Gastroesophageal sphincter (tissue), 3 donors: ENCODE data around the gene ZBTB22.

Source experiments
- POLR2A ChIP-seq, 2 donors: fragments of 450-650 bp; IDR thresholded peaks; one replicate each; pipeline ENCODE4 v1.6.1; 2017; ENCODE audit warnings: antibody characterized with exemption in 2 of 2, mild to moderate bottlenecking in 2 of 2, moderate library complexity in 1 of 2
- POLR2AphosphoS5 ChIP-seq: sonication (generic); formaldehyde crosslinking; IDR thresholded peaks from one replicate; pipeline ENCODE4 v1.6.1; 2017; ENCODE audit warnings: antibody characterized with exemption
- TF ChIP-seq, protein P1 (sequence below), 4 experiments: fragments of 200-600 bp in 2 of 4; fragments of 450-650 bp in 2 of 4; sonication (generic) in 1 of 4; IDR thresholded peaks; one replicate each; pipeline ENCODE4 v1.5.1; 2017 to 2019; ENCODE audit warnings: antibody characterized with exemption in 4 of 4, mild to moderate bottlenecking in 2 of 4, moderate library complexity in 2 of 4

DNA sequence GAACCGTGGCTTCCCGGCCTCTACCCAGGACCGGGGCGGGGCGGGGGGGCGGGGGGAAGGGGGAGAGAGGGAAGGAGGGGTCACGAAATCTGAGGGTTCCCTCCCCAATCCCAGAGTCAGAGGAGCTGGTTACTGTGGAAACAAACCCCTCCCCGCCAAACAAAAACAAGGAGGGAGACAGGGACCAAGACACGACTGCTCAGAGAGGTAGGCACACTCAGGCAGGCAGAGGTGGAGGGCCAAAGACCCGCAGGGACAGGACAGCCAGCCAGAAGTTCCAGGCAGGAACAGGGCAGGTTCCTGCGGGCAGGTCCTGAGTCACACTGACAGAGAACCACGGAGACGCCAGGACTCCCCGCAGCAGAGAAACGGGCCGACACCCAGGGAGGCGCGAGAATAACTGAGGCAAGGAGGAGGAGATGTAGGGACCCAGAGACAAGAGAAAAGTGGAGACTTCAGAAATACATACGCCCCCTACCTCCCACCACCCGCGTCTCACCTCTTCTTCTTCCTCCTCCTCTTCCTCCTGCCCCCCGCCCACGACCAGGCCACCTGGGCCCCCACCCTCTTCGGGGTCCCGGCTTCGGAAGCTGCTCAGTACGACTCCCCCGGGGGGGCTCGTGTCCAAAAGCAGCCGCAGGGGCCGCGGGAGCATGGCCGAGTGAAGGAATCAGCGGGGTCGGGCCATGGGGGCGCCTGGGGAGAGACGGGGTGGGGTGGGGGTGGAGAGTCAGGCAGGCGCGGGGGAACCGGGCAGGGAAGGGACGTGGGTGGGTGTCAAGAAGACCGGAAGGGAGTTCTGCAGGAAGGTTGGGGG lies 19.4 kb downstream of the ZBTB22 start:
- TF ChIP-seq, protein P1, sequence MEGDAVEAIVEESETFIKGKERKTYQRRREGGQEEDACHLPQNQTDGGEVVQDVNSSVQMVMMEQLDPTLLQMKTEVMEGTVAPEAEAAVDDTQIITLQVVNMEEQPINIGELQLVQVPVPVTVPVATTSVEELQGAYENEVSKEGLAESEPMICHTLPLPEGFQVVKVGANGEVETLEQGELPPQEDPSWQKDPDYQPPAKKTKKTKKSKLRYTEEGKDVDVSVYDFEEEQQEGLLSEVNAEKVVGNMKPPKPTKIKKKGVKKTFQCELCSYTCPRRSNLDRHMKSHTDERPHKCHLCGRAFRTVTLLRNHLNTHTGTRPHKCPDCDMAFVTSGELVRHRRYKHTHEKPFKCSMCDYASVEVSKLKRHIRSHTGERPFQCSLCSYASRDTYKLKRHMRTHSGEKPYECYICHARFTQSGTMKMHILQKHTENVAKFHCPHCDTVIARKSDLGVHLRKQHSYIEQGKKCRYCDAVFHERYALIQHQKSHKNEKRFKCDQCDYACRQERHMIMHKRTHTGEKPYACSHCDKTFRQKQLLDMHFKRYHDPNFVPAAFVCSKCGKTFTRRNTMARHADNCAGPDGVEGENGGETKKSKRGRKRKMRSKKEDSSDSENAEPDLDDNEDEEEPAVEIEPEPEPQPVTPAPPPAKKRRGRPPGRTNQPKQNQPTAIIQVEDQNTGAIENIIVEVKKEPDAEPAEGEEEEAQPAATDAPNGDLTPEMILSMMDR (IDR thresholded peaks at IDR 0.05) = no peak
- peak; percentile 39 for TF ChIP-seq POLR2AphosphoS5
- peak; percentile 32 to 64 for TF ChIP-seq POLR2A (IDR thresholded peaks at IDR 0.05)
